AG09309 (cell line): ENCODE data around the gene MESP2.

Source experiments
- DNase-seq: peaks from one replicate; pipeline ENCODE4 v3.0.0-alpha.2; 2010; ENCODE audit warnings: low read depth
- H3K4me3 ChIP-seq: 2 replicates; pipeline ENCODE4 v1.5.1; 2011; ENCODE audit warnings: mild to moderate bottlenecking, low read depth, low read length, moderate library complexity; ENCODE audit not compliant: control insufficient read depth
- CTCF ChIP-seq: IDR thresholded peaks from 2 replicates; pipeline ENCODE4 v1.5.1; 2011; ENCODE audit warnings: mild to moderate bottlenecking, low read depth, low read length, inconsistent platforms; ENCODE audit not compliant: insufficient read depth, control insufficient read depth; ENCODE audit errors: missing control alignments

MESP2 gene

DNA sequence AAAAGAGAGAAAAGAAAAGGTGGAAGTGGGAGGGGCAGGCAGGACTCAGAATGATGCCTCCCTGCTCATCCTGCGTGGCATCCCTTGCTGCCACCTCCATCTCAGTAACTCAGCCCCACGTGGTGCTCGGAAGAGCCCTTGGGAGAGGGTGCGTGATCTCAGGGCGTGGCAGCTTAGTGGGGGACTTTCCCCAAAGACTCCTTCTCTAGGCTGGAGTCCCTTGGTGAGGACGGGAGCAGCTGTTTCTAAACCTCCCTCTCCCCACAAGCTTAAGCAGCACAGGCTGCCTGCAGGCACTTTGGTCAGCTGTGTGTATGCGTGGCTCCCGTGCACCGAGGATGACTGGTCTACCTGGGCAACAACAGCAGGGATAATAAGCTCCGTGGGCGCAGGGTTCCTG is 45.9 kb downstream of the MESP2 start:
- no peak for TF ChIP-seq CTCF
- no peak for DNase-seq

GRCh38 chr15:89822611-89822950 is 46.4 kb downstream of the MESP2 start:
- H3K4me3 ChIP-seq = no peak overlapping the region
- no peak for TF ChIP-seq CTCF
- no peak for DNase-seq

More for the DNA sequence above, 45.9 kb downstream of the MESP2 start:
- H3K4me3 ChIP-seq = no peak overlapping the region

- H3K4me3 ChIP-seq = no peak overlapping the region
- no peak for TF ChIP-seq CTCF
- DNase-seq = no peak
These were observed 47.0 kb downstream of the MESP2 start for GRCh38 chr15:89822951-89823711.

DNA sequence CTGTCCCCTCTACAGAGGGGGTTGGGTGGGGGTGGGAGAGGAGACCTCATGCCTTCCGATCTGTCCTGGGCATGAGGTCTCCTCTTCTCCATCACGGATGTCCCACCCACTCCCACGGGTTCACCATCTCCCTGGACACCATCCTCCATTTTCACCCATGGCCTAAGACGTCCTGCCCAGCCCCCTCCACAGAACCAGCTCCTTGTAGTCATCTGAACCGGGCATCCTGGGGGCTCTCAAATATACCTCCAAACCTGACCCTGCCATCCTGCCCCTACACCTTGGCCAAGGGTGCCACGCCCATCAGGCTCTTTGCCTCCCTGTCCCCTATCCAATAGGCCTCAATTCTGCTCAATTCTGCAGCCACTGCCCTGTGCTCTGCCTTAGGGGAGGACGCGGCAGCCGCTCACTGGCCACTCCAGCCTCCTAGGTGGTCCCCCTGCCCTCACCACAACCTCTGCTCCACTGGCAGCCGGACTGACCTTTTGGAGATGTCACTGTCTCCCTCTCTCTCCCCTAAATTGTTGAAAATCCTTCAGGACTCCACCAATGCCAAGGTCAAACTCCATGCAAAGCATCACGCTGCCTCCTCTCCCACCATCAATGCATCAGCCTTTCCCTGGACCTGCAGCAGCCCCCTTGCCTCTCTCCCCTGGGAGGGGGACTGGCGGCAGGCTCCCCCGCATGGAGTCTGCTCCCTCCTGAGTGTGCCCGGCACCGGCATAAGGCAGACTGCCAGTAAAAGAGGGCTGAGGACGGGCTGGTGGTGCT is 47.9 kb downstream of the MESP2 start:
- no peak for TF ChIP-seq CTCF
- no peak overlapping the region for H3K4me3 ChIP-seq
- DNase-seq = no peak

GRCh38 chr15:89824607-89824867 is 48.4 kb downstream of the MESP2 start:
- no peak overlapping the region for H3K4me3 ChIP-seq
- no peak for TF ChIP-seq CTCF
- DNase-seq = no peak

GRCh38 chr15:89825271-89825940 is 49.3 kb downstream of the MESP2 start:
- no peak for TF ChIP-seq CTCF
- H3K4me3 ChIP-seq = no peak overlapping the region
- DNase-seq = no peak
